CD1c-positive myeloid dendritic cell (primary cell): ENCODE data around the gene UTP25.
A peak's percentile ranks its signal among the peaks of the same experiment; 100 is the strongest.

Source experiments
- DNase-seq: peaks from one replicate; pipeline ENCODE4 v3.0.0-alpha.2; 2016; ENCODE audit errors: extremely low spot score

UTP25 gene

GRCh38 chr1:209839875-209840546 is 12.2 kb downstream of the UTP25 start:
- DNase-seq, result no peak

GRCh38 chr1:209840611-209841010 is 12.8 kb downstream of the UTP25 start:
- DNase-seq, result no peak

DNA sequence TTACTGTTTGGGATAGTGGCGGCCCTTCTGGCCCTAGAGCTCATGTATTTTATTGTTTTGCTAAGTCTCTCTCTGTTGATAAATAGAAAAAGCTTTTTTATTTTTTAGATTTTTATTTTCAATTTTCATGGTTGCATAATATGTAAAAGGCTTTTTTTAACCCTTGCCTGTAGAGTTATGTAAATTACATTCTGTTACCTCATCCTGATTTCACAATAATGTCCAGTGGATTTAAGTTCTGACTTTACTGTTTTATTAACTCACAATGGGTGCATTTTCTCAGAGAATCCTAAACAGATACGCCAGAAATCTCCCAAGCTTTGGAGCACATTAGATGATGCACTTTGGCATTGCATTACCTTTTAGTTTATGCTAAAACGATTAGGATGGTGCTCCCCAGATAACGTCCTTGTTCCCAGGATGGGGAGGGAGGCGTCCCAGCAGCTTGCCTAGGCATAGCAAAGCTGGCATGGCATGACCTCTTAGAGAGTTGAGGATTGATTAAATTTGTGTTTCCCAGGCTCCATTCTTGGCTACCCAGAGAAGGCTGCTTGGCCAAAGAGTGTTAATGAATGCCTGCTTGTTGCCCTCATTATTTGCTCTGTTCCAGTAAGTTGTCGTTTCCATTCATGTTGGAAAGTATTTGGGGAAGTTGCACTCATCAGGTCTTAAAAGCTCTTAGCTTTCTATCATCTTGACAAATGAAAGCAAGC is 17.1 kb downstream of the UTP25 start:
- no peak for DNase-seq

DNA sequence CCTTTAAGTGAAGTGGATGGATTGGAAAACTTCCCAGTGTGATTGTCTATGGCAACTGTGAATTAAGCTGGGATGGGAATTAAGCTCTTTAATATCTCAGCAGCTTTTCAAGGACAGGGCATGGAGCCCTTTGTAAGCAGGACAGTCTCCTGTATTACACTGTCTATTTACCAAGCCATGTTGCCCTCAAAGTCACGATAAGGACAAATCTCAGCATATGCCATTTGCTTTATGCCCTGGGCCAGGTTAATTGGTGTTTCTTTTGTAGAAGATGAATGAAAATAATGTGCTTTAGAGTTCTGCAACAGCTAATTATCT is 17.6 kb downstream of the UTP25 start:
- DNase-seq, result no peak

DNA sequence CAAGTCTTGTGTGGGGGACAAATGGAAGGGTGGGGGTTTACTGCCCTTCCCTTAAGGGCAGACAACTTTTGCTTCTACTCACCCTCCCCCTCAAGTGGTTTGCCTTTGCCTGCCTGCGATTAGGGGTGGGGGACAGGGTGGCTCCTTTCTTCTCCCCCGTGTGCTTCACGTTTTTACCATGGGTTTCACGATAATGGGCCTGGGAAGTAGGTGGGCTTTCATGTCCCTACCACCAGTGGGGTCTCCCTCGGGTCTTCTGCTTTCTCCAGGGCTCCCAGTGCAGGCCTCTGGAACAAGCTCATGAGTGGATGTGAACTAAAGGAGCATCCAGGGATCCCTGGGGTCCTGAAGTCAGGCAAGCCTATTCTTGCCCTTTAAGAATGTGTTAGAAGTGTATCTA is 21.6 kb downstream of the UTP25 start:
- no peak for DNase-seq

GRCh38 chr1:209850342-209850979 is 22.7 kb downstream of the UTP25 start:
- no peak for DNase-seq

DNA sequence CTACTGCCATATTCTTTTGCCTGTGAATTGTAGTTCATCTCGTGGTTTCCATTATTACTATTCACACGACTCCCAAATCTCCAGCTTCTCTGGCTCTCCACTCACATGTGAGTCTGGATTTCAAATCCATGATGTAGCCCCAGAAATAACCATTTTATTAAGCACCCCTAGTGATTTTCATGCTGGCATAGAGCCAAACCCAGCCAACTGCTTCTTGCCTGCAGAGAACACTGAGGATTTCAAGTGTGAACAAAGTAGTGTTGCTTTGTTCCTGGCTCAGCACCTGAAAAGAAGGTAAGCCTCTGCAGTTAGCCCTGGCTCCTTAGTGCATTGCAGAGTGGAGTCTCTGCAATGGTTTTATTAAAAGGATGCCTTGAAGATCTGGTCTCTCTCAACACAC is 25.9 kb downstream of the UTP25 start:
- no peak for DNase-seq

- no peak for DNase-seq
Measured at GRCh38 chr1:209854196-209854595, 26.4 kb downstream of the UTP25 start.

DNA sequence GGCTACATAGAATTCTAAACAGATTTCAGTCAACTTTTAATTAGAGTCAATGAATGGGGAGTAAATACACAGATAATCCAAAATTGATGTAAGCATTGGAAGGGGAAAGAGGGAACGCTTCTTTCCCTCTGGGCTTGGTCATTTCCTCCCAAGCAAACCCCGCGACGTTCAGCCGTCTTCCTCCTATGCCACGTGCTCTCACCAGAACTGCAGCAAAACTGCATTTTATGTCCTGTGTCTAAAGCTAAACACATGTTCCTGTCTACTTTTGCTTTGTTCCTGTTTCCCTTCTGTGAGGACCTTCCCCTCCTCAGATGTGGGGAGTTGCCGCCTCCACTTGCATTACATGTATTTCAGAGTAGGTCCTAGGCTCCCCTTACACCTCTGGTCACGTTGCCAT is 27.2 kb downstream of the UTP25 start:
- no peak for DNase-seq

DNA sequence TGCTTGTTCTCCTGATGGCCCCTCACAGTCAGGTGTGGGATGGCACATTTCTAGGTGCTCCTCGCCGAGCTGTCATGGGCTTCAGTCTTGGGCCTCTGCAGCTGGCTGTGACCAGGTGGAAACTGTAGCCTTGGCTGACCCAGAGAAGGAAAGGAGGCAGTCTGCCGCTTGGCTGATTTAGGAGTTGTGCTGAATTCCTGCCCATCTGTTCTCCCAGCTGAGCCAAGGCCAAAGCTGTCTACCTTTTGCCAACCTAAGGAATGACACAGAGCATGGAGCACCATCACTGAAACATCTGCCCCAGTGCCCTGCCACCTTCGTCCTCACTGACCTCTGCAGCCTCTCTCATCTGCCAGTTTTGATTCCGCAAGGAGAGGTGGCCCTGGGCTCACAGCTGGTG is 27.9 kb downstream of the UTP25 start:
- DNase-seq, result no peak

DNA sequence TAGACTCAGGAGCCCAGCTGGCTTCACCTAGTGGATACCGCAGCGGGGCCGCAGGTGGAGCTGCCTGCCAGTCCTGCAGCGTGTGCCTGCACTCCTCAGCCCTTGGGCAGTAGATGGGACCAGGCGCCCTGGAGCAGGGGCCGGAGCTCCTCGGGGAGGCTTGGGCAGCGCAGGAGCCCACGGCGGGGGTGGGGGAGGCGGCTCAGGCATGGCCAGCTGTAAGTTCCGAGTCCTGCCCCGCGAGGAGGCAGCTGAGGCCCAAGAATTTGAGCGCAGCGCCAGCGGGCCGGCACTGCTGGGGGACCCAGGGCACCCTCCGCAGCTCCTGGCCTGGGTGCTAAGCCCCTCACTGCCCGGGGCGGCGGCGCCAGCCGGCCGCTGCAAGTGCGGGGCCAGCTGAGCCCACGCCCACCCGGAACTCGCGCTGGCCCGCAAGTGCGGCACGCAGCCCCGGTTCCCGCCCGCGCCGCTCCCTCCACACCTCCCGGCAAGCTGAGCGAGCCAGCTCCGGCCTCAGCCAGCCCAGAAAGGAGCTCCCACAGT is 30.9 kb downstream of the UTP25 start:
- DNase-seq, result no peak

DNA sequence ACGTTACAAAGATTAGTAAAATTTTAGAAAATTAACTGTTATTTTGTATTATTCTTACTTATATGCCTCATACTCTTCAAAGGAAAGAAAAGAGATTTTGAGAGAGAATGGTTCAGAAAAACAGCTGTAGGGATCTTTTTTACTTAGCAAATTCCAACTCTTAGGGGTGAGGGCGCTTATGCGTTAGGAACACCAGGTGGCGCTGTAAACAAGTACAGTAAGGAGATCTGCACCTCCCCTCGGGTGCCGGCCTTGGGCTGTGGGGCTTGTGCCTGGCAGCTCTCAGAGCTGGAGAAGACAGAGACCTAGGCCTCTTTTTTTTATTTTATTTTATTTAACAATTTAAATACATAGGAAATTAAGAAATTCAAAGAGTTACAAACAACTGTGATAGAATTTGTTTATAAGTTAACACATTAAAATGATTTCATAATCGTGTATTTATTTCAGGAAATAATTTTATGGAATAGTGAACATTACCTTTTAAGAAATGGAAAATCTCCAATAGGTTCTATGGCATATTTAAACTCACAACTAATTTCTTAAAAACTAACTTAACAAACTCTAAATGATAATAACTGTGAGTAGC is 32.6 kb downstream of the UTP25 start:
- peak; percentile 81 for DNase-seq

GRCh38 chr1:209861242-209861641 is 33.5 kb downstream of the UTP25 start:
- DNase-seq, result no peak

DNA sequence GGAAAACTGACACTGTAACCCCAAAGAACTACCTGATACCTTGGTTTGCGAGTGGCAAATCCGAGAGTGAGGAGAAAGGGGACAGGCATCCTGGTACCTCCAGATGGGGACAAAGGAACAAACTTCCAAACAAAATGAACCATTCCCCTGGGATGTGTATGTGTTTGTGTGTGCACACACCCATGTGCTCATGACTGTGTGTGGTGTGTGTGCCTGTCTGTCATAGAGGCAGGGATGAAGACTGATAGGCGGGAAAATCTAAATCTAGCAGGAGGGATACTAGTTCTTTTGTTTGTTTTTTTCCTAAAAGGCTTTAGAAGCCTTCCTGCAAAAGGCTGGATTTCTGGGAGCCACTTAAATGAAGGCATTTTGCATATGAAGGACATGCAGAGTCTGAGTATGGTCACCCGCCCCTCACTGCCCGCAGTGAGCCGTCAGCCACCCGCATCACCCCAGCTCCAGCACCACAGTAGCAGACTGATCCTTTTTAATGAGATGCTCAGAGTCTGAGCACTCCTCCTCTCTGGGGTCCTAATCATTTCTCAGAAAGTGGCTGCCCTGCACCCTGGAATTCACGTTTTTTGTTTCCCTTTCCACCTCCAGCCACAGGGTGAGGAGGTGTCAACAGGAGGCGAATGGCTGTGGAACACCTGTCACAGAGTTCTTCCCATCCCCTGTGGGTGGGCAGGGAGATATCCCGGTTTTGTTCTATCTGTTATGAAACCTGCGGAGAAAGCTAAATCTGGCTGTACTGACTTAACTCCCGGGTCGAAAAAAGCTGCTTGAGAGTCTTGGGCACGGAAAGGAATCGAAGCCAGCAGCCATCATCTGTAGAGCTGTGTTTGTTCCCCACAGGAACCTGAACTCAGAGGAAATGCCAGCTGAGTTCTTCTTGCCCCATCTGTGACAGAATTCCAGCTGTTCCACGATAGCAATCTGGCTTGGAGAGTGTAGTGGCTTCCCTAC is 34.9 kb downstream of the UTP25 start:
- no peak for DNase-seq

- DNase-seq, result no peak
Measured at GRCh38 chr1:209863766-209864485, 36.2 kb downstream of the UTP25 start.

GRCh38 chr1:209866201-209866600 is 38.4 kb downstream of the UTP25 start:
- peak; percentile 45 for DNase-seq

DNA sequence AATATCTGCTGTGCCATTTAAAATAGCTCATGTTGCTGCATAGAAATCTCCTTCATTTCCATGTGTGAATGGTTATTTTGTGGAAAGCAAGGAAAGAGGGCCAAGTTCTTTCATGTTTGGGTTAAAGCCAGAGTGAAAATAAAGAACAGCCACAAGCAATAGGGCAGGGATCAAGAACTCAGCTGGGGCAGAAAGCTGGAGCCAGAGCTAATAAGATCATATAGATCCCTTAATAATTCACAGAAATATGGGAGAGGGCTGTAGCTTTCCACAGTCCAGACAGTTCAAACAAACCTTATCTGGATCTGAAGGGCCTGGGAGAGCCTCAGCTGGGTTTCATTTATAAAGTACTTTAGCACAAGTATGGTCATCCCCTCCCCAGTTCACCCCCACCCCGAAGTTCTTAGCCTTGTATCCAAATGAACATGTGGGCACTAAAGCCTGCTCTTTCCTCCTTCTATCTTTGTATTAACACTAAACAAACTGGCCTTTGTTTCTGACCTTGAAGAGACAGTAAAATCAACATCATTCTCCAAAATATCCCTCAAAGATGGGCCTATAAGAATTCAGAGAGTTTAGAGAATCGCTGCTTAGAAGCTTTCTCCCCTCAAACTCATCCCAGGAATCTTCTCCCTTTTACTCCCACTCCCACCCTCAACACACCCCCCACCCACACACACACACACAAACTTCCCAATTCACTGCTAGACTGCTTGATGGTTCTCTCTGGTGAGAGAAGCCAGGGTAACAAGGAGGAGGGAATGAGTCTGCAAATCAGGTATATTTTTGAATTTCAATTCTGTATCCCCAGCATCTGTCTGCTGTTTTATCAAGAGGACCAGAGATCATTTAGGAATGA is 41.7 kb downstream of the UTP25 start:
- peak; percentile 18 for DNase-seq

DNA sequence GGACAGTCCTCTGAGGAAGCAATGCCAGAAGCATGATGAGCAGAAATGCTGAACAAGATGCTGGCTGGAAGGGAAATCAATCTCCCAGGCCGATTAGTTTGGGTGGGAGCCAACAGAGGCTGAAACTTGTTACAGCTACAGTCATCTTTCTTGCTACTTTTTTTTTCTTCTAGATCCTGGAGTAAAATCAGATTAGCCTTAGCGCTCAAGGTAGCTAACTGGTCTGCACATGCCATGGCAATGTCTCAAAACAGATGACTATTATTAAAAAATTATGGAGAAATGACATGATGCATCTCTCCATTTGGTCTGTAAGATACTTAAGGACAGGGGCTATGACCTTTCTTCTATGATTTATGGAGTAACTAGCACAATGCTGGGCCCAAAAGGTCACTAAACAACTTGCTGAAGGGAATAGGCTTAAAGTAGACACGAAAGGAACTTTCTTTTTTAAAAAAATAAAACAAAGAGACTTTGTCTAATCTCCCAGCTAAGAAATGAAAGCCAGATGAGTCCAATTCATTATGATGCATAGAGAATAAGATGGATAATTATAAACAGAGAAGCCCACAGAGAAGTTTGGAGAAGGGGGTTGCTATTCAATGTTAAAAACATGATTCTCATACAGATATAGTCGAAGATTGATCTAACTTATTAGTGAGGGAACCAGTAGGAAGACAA is 42.5 kb downstream of the UTP25 start:
- no peak for DNase-seq

DNA sequence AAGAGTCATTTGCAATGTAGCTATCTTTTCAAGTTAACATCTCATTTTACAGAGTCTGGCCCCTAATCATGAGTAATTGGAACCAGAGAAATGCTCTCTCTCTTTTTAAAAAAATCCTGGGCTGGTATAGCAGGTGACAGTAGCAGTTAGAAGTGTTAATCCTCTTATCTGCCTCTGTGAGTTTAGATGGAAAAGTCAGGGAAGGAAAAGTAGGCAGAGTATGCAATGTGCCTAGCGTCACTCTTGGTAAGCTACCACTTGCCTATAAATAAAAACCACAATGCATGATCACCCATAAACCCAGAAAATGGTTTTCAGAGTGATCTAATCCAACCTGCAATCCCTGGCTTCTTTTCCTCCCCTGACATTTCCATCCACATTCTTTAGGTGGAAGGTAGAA is 43.2 kb downstream of the UTP25 start:
- no peak for DNase-seq
